ENCODE results near the gene C10orf95. TPM values are rescaled to one million over a fixed set of nuclear protein-coding genes. Genes with fewer than 3 reads are reported as not detected.
A peak's percentile ranks its signal among the peaks of the same experiment; 100 is the strongest.
"Not testable (repeated sequence)": the region's sequence is repeated elsewhere in the genome, so short reads cannot be mapped to it uniquely, and the experiment has no call there.

C10orf95 gene
- 0.30 and 0.45 TPM in 2 replicates for total RNA-seq (2014; rRNA removed; shearing (Covaris generic))

GRCh38 chr10:102451105-102451969, at the start of gene C10orf95:
TSS of gene C10orf95 (minus strand) at chr10:102451543. CDS start at chr10:102451093, 450 bp downstream.
- Histone ChIP-seq H3K27me3 (ENCODE audit: control insufficient read depth, insufficient read depth, low read length) (no peaks in the 10 kb centered on the region; the same call in 1 of the 2 replicates), H3K4me3 (ENCODE audit: insufficient read depth, low read depth, low read length) (peak within 1 kb of the TSS; percentile 72), H3K36me3 (replicated peaks; ENCODE audit: control insufficient read depth, insufficient read depth, low read length) (peaks cover 6% of the 10 kb centered on the region)
- no peak for DNase-seq

GRCh38 chr10:102500686-102501085, 49.3 kb upstream of the C10orf95 start:
- H3K27me3 ChIP-seq (ENCODE audit: control insufficient read depth, insufficient read depth, low read length); H3K36me3 ChIP-seq (replicated peaks; ENCODE audit: control insufficient read depth, insufficient read depth, low read length); H3K4me3 ChIP-seq (ENCODE audit: insufficient read depth, low read depth, low read length); DNase-seq: not testable (repeated sequence)

GRCh38 chr10:102499356-102499755, 48.0 kb upstream of the C10orf95 start:
- Histone ChIP-seq H3K4me3 (ENCODE audit: insufficient read depth, low read depth, low read length) (no peak overlapping the region), H3K27me3 (ENCODE audit: control insufficient read depth, insufficient read depth, low read length) (no peaks in the 10 kb centered on the region), H3K36me3 (replicated peaks; ENCODE audit: control insufficient read depth, insufficient read depth, low read length) (no peaks in the 10 kb centered on the region; the same call in 1 of the 2 replicates)
- no peak for DNase-seq

DNA sequence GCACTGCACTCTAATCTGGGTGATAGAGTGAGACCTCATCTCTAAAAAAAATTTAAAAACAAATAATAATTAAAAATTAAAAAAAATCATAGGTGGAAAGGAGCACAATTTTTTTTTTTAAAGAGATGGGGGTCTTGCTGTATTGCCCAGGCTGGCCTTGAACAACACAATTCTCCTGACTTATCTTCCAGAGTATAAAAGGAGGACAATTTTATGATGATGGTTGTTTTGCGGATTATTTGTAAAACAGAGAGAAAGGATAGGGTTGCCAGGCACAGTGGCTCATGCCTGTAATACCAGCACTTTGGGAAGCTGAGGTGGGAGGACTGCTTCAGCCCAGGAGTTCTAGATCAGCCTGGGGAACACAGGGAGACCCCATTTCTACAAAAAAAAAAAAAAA, 46.2 kb upstream of the C10orf95 start:
- H3K27me3 ChIP-seq (ENCODE audit: control insufficient read depth, insufficient read depth, low read length) = no peaks in the 10 kb centered on the region
- no peak overlapping the region for H3K4me3 ChIP-seq (ENCODE audit: insufficient read depth, low read depth, low read length)
- no peak for DNase-seq
- H3K36me3 ChIP-seq (replicated peaks; ENCODE audit: control insufficient read depth, insufficient read depth, low read length) = no peaks in the 10 kb centered on the region; the same call in 1 of the 2 replicates

DNA sequence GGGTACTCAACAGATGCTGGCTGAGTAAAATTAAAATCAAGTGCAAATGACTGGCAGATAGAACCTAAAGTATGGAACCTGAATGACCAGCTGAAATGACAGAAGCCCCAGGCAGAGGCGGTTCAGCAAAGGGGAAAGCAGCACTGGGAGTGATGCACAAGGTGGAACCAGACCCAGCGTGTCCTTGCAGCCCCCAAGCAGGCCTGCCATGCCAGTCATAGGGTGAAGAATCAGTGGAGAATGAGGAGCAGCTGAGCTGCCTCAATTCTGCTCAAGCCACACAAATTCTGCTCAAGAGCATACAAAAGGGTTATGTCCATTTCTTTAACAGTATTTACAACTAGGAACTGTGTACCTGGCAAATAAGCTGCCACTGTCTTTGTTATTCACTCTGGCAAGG, 42.4 kb upstream of the C10orf95 start:
- no peak for DNase-seq
- H3K27me3 ChIP-seq (ENCODE audit: control insufficient read depth, insufficient read depth, low read length) = no peaks in the 10 kb centered on the region
- H3K36me3 ChIP-seq (replicated peaks; ENCODE audit: control insufficient read depth, insufficient read depth, low read length) = peaks cover 5% of the 10 kb centered on the region
- no peak overlapping the region for H3K4me3 ChIP-seq (ENCODE audit: insufficient read depth, low read depth, low read length)

DNA sequence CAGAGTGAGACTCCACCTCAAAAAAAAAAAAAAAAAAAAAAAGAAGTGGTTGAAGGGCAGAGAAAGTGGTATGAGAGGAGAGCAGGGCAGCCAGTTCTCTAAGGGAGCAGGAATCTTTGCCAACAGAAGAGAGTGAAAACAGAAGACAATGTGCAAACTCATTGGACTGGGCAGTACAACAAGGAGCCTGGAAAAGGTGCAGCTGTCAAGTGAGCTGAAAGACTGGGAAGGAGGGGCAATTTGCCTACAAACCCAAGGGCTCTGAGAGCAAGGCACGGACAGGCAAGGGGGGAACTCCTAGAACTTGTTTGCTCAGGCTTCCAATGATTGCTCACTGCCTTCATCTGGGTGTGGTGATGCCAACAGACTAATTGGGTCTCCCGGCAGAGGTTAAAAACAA, 41.6 kb upstream of the C10orf95 start:
- DNase-seq = no peak
- no peaks in the 10 kb centered on the region for H3K27me3 ChIP-seq (ENCODE audit: control insufficient read depth, insufficient read depth, low read length)
- H3K4me3 ChIP-seq (ENCODE audit: insufficient read depth, low read depth, low read length) = no peak overlapping the region
- H3K36me3 ChIP-seq (replicated peaks; ENCODE audit: control insufficient read depth, insufficient read depth, low read length) = peaks cover 11% of the 10 kb centered on the region

DNA sequence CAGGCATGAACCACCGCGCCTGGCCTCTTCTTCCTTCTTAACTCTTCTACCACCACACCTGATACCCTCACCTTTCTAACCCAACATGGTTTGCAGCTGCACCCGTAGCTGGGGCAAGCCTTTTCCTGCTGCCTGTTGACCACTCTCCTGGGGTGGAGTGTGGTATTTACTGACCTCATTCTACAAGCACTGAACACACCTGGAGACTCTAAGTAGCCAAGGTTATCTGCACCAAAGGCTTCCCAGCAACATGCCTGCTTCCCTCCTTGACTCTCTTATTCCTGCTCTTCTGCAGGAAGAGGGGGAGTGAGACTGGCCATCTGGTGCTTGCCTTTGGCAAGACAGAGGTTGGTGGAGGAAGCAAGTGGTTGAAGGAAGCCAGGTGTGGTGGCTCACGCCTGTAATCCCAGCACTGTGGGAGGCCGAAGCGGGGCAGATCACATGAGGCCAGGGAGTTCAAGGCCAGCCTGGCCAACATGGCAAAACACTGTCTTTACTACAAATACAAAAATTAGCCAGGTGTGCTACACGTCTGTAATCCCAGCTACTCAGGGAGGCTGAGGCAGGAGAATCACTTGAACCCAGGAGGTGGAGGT, 41.1 kb upstream of the C10orf95 start:
- H3K27me3 ChIP-seq (ENCODE audit: control insufficient read depth, insufficient read depth, low read length) = no peaks in the 10 kb centered on the region
- H3K4me3 ChIP-seq (ENCODE audit: insufficient read depth, low read depth, low read length) = no peak overlapping the region
- peaks cover 13% of the 10 kb centered on the region for H3K36me3 ChIP-seq (replicated peaks; ENCODE audit: control insufficient read depth, insufficient read depth, low read length)
- no peak for DNase-seq

GRCh38 chr10:102491136-102491535, 39.8 kb upstream of the C10orf95 start:
- H3K27me3 ChIP-seq (ENCODE audit: control insufficient read depth, insufficient read depth, low read length) = no peaks in the 10 kb centered on the region
- no peak for DNase-seq
- no peak overlapping the region for H3K4me3 ChIP-seq (ENCODE audit: insufficient read depth, low read depth, low read length)
- peaks cover 21% of the 10 kb centered on the region for H3K36me3 ChIP-seq (replicated peaks; ENCODE audit: control insufficient read depth, insufficient read depth, low read length)

- Histone ChIP-seq H3K4me3 (ENCODE audit: insufficient read depth, low read depth, low read length) (no peak overlapping the region), H3K36me3 (replicated peaks; ENCODE audit: control insufficient read depth, insufficient read depth, low read length) (peaks cover 59% of the 10 kb centered on the region), H3K27me3 (ENCODE audit: control insufficient read depth, insufficient read depth, low read length) (no peaks in the 10 kb centered on the region)
- DNase-seq = no peak
Observed at GRCh38 chr10:102485093-102485784, 33.9 kb upstream of the C10orf95 start.

GRCh38 chr10:102484021-102484420, 32.7 kb upstream of the C10orf95 start:
- peaks cover 57% of the 10 kb centered on the region for H3K36me3 ChIP-seq (replicated peaks; ENCODE audit: control insufficient read depth, insufficient read depth, low read length)
- H3K27me3 ChIP-seq (ENCODE audit: control insufficient read depth, insufficient read depth, low read length) = no peaks in the 10 kb centered on the region
- no peak overlapping the region for H3K4me3 ChIP-seq (ENCODE audit: insufficient read depth, low read depth, low read length)
- DNase-seq = no peak

DNA sequence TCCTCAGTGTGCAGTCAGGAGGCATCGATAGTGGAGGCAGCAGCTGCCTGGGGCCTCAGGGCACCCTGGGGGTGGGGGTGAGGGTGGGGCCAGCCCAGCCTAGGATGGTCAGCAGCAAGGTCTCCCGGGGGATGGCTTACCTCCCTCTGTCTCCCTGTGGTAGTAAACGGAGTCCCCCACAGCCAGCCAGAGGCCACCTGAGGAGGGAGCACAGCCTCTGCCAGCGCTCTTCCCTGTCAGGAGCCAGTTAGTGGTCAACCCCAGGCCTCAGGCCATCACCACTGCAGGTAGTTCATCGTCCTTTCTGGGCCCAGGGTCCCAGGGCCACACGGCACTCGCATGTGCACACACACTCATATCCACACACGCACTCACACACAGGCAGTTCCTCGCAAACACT, 29.1 kb upstream of the C10orf95 start:
- no peak for DNase-seq
- Histone ChIP-seq H3K4me3 (ENCODE audit: insufficient read depth, low read depth, low read length) (no peak overlapping the region), H3K36me3 (replicated peaks; ENCODE audit: control insufficient read depth, insufficient read depth, low read length) (peaks cover 34% of the 10 kb centered on the region), H3K27me3 (ENCODE audit: control insufficient read depth, insufficient read depth, low read length) (no peaks in the 10 kb centered on the region)

DNA sequence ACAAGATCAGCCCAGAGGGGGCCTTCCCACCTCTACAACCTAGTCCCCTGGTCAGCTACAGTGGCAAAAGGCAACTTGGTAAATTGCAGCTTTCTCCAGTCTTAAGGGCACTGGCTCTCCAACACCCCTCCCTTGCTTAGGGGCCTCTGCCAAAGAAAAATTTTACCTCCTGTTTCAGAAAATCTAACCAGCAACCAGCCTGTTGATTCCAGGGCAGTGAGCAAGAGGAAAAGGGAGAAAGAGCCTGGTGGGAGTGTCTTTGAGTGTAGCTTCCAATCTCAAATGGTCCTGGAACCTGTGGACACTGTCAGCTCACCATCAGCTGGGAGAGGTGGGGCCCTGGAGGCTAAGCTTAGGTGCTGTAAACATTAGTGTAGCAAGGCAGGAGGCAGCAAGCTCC, 28.3 kb upstream of the C10orf95 start:
- Histone ChIP-seq H3K36me3 (replicated peaks; ENCODE audit: control insufficient read depth, insufficient read depth, low read length) (peaks cover 28% of the 10 kb centered on the region), H3K4me3 (ENCODE audit: insufficient read depth, low read depth, low read length) (no peak overlapping the region), H3K27me3 (ENCODE audit: control insufficient read depth, insufficient read depth, low read length) (no peaks in the 10 kb centered on the region)
- DNase-seq = no peak

- H3K4me3 ChIP-seq (ENCODE audit: insufficient read depth, low read depth, low read length) = no peak overlapping the region
- DNase-seq = no peak
- peaks cover 8% of the 10 kb centered on the region for H3K36me3 ChIP-seq (replicated peaks; ENCODE audit: control insufficient read depth, insufficient read depth, low read length)
- no peaks in the 10 kb centered on the region for H3K27me3 ChIP-seq (ENCODE audit: control insufficient read depth, insufficient read depth, low read length)
Observed at GRCh38 chr10:102476466-102477141, 25.3 kb upstream of the C10orf95 start.

- H3K27me3 ChIP-seq (ENCODE audit: control insufficient read depth, insufficient read depth, low read length) = no peaks in the 10 kb centered on the region
- H3K36me3 ChIP-seq (replicated peaks; ENCODE audit: control insufficient read depth, insufficient read depth, low read length) = peaks cover 2% of the 10 kb centered on the region
Observed at GRCh38 chr10:102475451-102476040, 24.2 kb upstream of the C10orf95 start.

More at GRCh38 chr10:102475451-102476040, 24.2 kb upstream of the C10orf95 start:
- H3K4me3 ChIP-seq (ENCODE audit: insufficient read depth, low read depth, low read length) = no peak overlapping the region
- DNase-seq = no peak
